SU-DHL-6 (cell line): ENCODE data around the gene PDGFB.

Experiments
- H2AFZ ChIP-seq: fragments of 200-600 bp; sonication (generic); 2 replicates; pipeline ENCODE4 v1.6.1; 2014; ENCODE audit warnings: low read depth, mild to moderate bottlenecking, moderate library complexity, mixed read lengths, antibody characterized with exemption, low read length; ENCODE audit not compliant: severe bottlenecking
- H3F3A ChIP-seq: fragments of 200-600 bp; shearing (Covaris generic); 2 replicates; pipeline ENCODE4 v1.6.0; 2016; ENCODE audit warnings: antibody characterized with exemption, mild to moderate bottlenecking; ENCODE audit not compliant: insufficient read depth
- H3K27ac ChIP-seq: fragments of 200-600 bp; sonication (generic); 2 replicates; pipeline ENCODE4 v1.5.1; 2016; ENCODE audit warnings: low read depth, mild to moderate bottlenecking, low read length, moderate library complexity, mixed read lengths
- H3K27me3 ChIP-seq: fragments of 200-600 bp; sonication (generic), shearing (Covaris generic); 2 replicates; pipeline ENCODE4 v1.6.0; 2014; ENCODE audit warnings: mild to moderate bottlenecking, low read length
- H3K36me3 ChIP-seq: fragments of 200-600 bp; sonication (generic); 2 replicates; pipeline ENCODE4 v1.6.1; 2014; ENCODE audit warnings: mild to moderate bottlenecking, low read length, mixed read lengths
- H3K4me2 ChIP-seq: fragments of 300-600, 200-600 bp; shearing (Covaris generic), sonication (generic); 2 replicates; pipeline ENCODE4 v1.6.0; 2014; ENCODE audit warnings: low read length, low read depth, mild to moderate bottlenecking; ENCODE audit not compliant: poor library complexity, severe bottlenecking
- H3K4me3 ChIP-seq: fragments of 200-600 bp; sonication (generic); 2 replicates; pipeline ENCODE4 v1.5.1; 2014; ENCODE audit warnings: antibody characterized with exemption, low read length, mild to moderate bottlenecking, mixed read lengths; ENCODE audit not compliant: insufficient read depth, poor library complexity, severe bottlenecking
- H3K79me2 ChIP-seq: fragments of 200-600 bp; sonication (generic); 2 replicates; pipeline ENCODE4 v1.6.1; 2014; ENCODE audit warnings: mild to moderate bottlenecking, low read length, moderate library complexity; ENCODE audit not compliant: insufficient read depth
- H3K9ac ChIP-seq: fragments of 200-600 bp; sonication (generic); 2 replicates; pipeline ENCODE4 v1.7.0; 2014; ENCODE audit warnings: mild to moderate bottlenecking, low read length
- H3K9me2 ChIP-seq: fragments of 200-600 bp; sonication (generic); replicated peaks from 2 replicates; pipeline ENCODE4 v1.6.1; 2014; ENCODE audit warnings: low read length; ENCODE audit not compliant: insufficient read depth
- H3K9me3 ChIP-seq: fragments of 200-600 bp; sonication (generic); 2 replicates; pipeline ENCODE4 v1.6.1; 2014; ENCODE audit warnings: low read length, mixed read lengths; ENCODE audit not compliant: insufficient read depth
- H4K20me1 ChIP-seq: fragments of 200-600 bp; sonication (generic); 2 replicates; pipeline ENCODE4 v1.6.1; 2014; ENCODE audit warnings: low read depth, mild to moderate bottlenecking, antibody characterized with exemption, low read length, moderate library complexity, mixed read lengths
- CTCF ChIP-seq: fragments of 200-600 bp; sonication (generic); IDR thresholded peaks from one replicate; pipeline ENCODE4 v1.5.1; 2017; ENCODE audit warnings: antibody characterized with exemption, mild to moderate bottlenecking, low read length, moderate library complexity; ENCODE audit not compliant: insufficient read depth, poor library complexity, severe bottlenecking
- EZH2phosphoT487 ChIP-seq: fragments of 200-600 bp; sonication (generic), shearing (Covaris generic); conservative IDR thresholded peaks from 2 replicates; pipeline ENCODE4 v1.6.1; 2018; ENCODE audit warnings: mild to moderate bottlenecking, antibody characterized with exemption, low read length, moderate library complexity, mixed read lengths

Gene PDGFB

GRCh38 chr22:39245130-39246039 is 603 bp upstream of the PDGFB start:
- Histone ChIP-seq H3K9ac (no peak overlapping the region), H3K9me2 (no peaks in the 10 kb centered on the region), H3K4me3 (no peak overlapping the region), H3K4me2 (no peak overlapping the region), H3K79me2 (no peaks in the 10 kb centered on the region), H3F3A (no peaks in the 10 kb centered on the region), H3K9me3 (no peaks in the 10 kb centered on the region), H2AFZ (no peak overlapping the region), H4K20me1 (no peaks in the 10 kb centered on the region), H3K27ac (no peak overlapping the region), H3K36me3 (no peaks in the 10 kb centered on the region), H3K27me3 (no peaks in the 10 kb centered on the region)
- TF ChIP-seq CTCF (no peak), EZH2phosphoT487 (no peak)

- Histone ChIP-seq H3K4me3 (no peak overlapping the region), H3K79me2 (no peaks in the 10 kb centered on the region), H3K4me2 (no peak overlapping the region), H3K27me3 (no peaks in the 10 kb centered on the region), H2AFZ (no peak overlapping the region), H3K9ac (no peak overlapping the region), H3K36me3 (no peaks in the 10 kb centered on the region), H3F3A (no peaks in the 10 kb centered on the region), H3K27ac (no peak overlapping the region), H3K9me3 (no peaks in the 10 kb centered on the region), H3K9me2 (no peaks in the 10 kb centered on the region), H4K20me1 (no peaks in the 10 kb centered on the region)
- TF ChIP-seq CTCF, result no peak
- TF ChIP-seq EZH2phosphoT487, result no peak
Measured at GRCh38 chr22:39244136-39244495, 666 bp downstream of the PDGFB start.

- no peaks in the 10 kb centered on the region for H3K79me2 ChIP-seq
- H3K4me3 ChIP-seq, result no peak overlapping the region
- no peaks in the 10 kb centered on the region for H3F3A ChIP-seq
- H3K9ac ChIP-seq, result no peak overlapping the region
- H3K9me3 ChIP-seq, result no peaks in the 10 kb centered on the region
- H2AFZ ChIP-seq, result no peak overlapping the region
- no peak overlapping the region for H3K27ac ChIP-seq
- TF ChIP-seq CTCF, result no peak
- no peak for TF ChIP-seq EZH2phosphoT487
- no peak overlapping the region for H3K4me2 ChIP-seq
- no peaks in the 10 kb centered on the region for H4K20me1 ChIP-seq
- H3K9me2 ChIP-seq, result no peaks in the 10 kb centered on the region
- no peaks in the 10 kb centered on the region for H3K27me3 ChIP-seq
- H3K36me3 ChIP-seq, result no peaks in the 10 kb centered on the region
Measured at GRCh38 chr22:39243439-39244135, 1.2 kb downstream of the PDGFB start.
